ENCODE measurements around the gene DUSP2.

The DUSP2 gene

GRCh38 chr2:96131813-96132745, 13.2 kb downstream of the DUSP2 start:
- no peak for DNase-seq

- DNase-seq: no peak
Observed at GRCh38 chr2:96131152-96131812, 14.0 kb downstream of the DUSP2 start.

GRCh38 chr2:96130483-96130882, 14.8 kb downstream of the DUSP2 start:
- DNase-seq: no peak

GRCh38 chr2:96129528-96130120, 15.6 kb downstream of the DUSP2 start:
- DNase-seq: no peak

- no peak for DNase-seq
Observed at GRCh38 chr2:96128456-96128855, 16.8 kb downstream of the DUSP2 start.

- no peak for DNase-seq
Observed at GRCh38 chr2:96124406-96125265, 20.6 kb downstream of the DUSP2 start.

- DNase-seq: no peak
Observed at GRCh38 chr2:96123936-96124335, 21.3 kb downstream of the DUSP2 start.

- DNase-seq: no peak
Observed at GRCh38 chr2:96123290-96123689, 21.9 kb downstream of the DUSP2 start.

- no peak for DNase-seq
Observed at GRCh38 chr2:96122391-96122790, 22.8 kb downstream of the DUSP2 start.

- no peak for DNase-seq
Observed at GRCh38 chr2:96121414-96121813, 23.8 kb downstream of the DUSP2 start.

- DNase-seq: no peak
Observed at GRCh38 chr2:96120991-96121390, 24.2 kb downstream of the DUSP2 start.

- DNase-seq: no peak
Observed at GRCh38 chr2:96120091-96120720, 25.0 kb downstream of the DUSP2 start.

GRCh38 chr2:96119389-96119751, 25.9 kb downstream of the DUSP2 start:
- DNase-seq: no peak

GRCh38 chr2:96118698-96119388, 26.4 kb downstream of the DUSP2 start:
- no peak for DNase-seq

- DNase-seq: no peak
Observed at GRCh38 chr2:96117701-96118588, 27.3 kb downstream of the DUSP2 start.

GRCh38 chr2:96116879-96117533, 28.2 kb downstream of the DUSP2 start:
- DNase-seq: peak in 19 of 56 donors; percentile 8 to 65 (median 24)

- DNase-seq: peak in 1 of 56 donors; percentile 11
Observed at GRCh38 chr2:96116424-96116878, 28.8 kb downstream of the DUSP2 start, which contains the start of gene ADRA2B. ADRA2B (minus strand) TSS chr2:96116571; CDS start chr2:96116149, 422 bp downstream.

Data from amygdala (tissue), 56 donors.